ENCODE data around the gene TMEM128. TPM values are rescaled to one million over a fixed set of nuclear protein-coding genes. Genes with fewer than 3 reads are reported as not detected.

Gene TMEM128
- total and polyA plus RNA-seq, 3 donors from 2014 or later: 22.3 to 47.4 (median 24.6) TPM

GRCh38 chr4:4233610-4234009 lies 14.4 kb downstream of the TMEM128 start:
- Histone ChIP-seq H3K36me3 (ENCODE audit: low read depth, missing control alignments) (no peaks in the 10 kb centered on the region), H3K27ac (no peak overlapping the region), H3K9me3 (no peaks in the 10 kb centered on the region), H3K27me3 (no peaks in the 10 kb centered on the region), H3K4me3 (no peak overlapping the region), H3K4me1 (no peaks in the 10 kb centered on the region)
- intact Hi-C loops (cut with DNase I; ENCODE audit: low total_unique reads): no loop called here
- 95 to 100% methylated on average over 2 of the region's 2 CpGs for WGBS, 2 donors
- TF ChIP-seq, protein P1, sequence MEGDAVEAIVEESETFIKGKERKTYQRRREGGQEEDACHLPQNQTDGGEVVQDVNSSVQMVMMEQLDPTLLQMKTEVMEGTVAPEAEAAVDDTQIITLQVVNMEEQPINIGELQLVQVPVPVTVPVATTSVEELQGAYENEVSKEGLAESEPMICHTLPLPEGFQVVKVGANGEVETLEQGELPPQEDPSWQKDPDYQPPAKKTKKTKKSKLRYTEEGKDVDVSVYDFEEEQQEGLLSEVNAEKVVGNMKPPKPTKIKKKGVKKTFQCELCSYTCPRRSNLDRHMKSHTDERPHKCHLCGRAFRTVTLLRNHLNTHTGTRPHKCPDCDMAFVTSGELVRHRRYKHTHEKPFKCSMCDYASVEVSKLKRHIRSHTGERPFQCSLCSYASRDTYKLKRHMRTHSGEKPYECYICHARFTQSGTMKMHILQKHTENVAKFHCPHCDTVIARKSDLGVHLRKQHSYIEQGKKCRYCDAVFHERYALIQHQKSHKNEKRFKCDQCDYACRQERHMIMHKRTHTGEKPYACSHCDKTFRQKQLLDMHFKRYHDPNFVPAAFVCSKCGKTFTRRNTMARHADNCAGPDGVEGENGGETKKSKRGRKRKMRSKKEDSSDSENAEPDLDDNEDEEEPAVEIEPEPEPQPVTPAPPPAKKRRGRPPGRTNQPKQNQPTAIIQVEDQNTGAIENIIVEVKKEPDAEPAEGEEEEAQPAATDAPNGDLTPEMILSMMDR (IDR thresholded peaks at IDR 0.05): no peak
- no peak for TF ChIP-seq POLR2A (IDR thresholded peaks at IDR 0.05)
- DNase-seq: no peak

DNA sequence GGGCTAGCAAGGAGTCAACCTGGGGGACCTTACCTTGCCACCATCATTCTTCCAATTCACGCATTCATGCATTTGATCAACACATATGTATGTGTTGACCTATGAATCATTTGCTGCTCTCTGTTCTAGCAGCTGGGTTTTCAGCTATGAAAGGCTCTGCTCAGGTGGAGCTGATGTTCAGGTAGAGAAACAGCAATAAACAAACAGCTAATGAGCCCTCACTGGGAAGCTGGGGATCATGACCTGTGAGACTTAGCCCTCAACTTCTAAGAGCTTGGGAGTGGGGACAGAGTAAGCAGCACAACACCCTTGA lies 19.7 kb downstream of the TMEM128 start:
- no peaks in the 10 kb centered on the region for H3K27me3 ChIP-seq
- no peaks in the 10 kb centered on the region for H3K9me3 ChIP-seq
- 50 to 61% methylated on average over 1 of the region's 1 CpG for WGBS, 2 donors
- no peak overlapping the region for H3K4me3 ChIP-seq
- H3K4me1 ChIP-seq: no peaks in the 10 kb centered on the region
- TF ChIP-seq POLR2A (IDR thresholded peaks at IDR 0.05): no peak
- TF ChIP-seq, protein P1 (IDR thresholded peaks at IDR 0.05): no peak
- no peak overlapping the region for H3K27ac ChIP-seq
- DNase-seq: no peak
- intact Hi-C loops (cut with DNase I; ENCODE audit: low total_unique reads): no loop called here
- H3K36me3 ChIP-seq (ENCODE audit: low read depth, missing control alignments): no peaks in the 10 kb centered on the region

GRCh38 chr4:4227510-4228355 lies 20.3 kb downstream of the TMEM128 start:
- Histone ChIP-seq H3K36me3 (ENCODE audit: low read depth, missing control alignments) (no peaks in the 10 kb centered on the region), H3K9me3 (no peaks in the 10 kb centered on the region), H3K27me3 (no peaks in the 10 kb centered on the region), H3K4me1 (no peaks in the 10 kb centered on the region), H3K4me3 (no peak overlapping the region), H3K27ac (no peak overlapping the region)
- WGBS, 2 donors: 7 to 23% methylated on average over 8 to 43 of the region's 51 CpGs
- intact Hi-C loops (cut with DNase I; ENCODE audit: low total_unique reads): no loop called here
- TF ChIP-seq POLR2A (IDR thresholded peaks at IDR 0.05): no peak
- TF ChIP-seq, protein P1 (IDR thresholded peaks at IDR 0.05): no peak
- no peak for DNase-seq

- Histone ChIP-seq H3K4me3 (peak within 1 kb of the TSS in 1 of 2 donors; percentile 6), H3K27me3 (no peaks in the 10 kb centered on the region), H3K36me3 (ENCODE audit: low read depth, missing control alignments) (no peaks in the 10 kb centered on the region), H3K9me3 (no peaks in the 10 kb centered on the region), H3K4me1 (no peaks in the 10 kb centered on the region), H3K27ac (no peak within 1 kb of the TSS)
- no peak for TF ChIP-seq POLR2A (IDR thresholded peaks at IDR 0.05)
- TF ChIP-seq, protein P1 (IDR thresholded peaks at IDR 0.05): no peak
- 5 to 7% methylated on average over 33 to 65 of the region's 82 CpGs for WGBS, 2 donors
- intact Hi-C loops (cut with DNase I; ENCODE audit: low total_unique reads): no loop called here
- DNase-seq: no peak
Measured at GRCh38 chr4:4226606-4227438, 21.2 kb downstream of the TMEM128 start, which contains the start of gene OTOP1. Gene OTOP1 (minus strand): TSS chr4:4226929. CDS start chr4:4226864, 65 bp downstream.
